Measurements from ENCODE around the gene EFNA4. TPM values are rescaled to one million over a fixed set of nuclear protein-coding genes. Genes with fewer than 3 reads are reported as not detected.

EFNA4 gene, protein sequence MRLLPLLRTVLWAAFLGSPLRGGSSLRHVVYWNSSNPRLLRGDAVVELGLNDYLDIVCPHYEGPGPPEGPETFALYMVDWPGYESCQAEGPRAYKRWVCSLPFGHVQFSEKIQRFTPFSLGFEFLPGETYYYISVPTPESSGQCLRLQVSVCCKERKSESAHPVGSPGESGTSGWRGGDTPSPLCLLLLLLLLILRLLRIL
- total RNA-seq (1 to 10 TPM in 1 of 4 donors, under 1 TPM in 3; 0.69 to 1.1 (median 0.77) TPM), polyA plus RNA-seq (1 to 10 TPM in 2 of 3 donors, under 1 TPM in 1; 0.39 to 1.3 (median 1.2) TPM)
- long read RNA-seq, donor 1, result 0 reads
- long read RNA-seq, donor 2, result 0 reads

DNA sequence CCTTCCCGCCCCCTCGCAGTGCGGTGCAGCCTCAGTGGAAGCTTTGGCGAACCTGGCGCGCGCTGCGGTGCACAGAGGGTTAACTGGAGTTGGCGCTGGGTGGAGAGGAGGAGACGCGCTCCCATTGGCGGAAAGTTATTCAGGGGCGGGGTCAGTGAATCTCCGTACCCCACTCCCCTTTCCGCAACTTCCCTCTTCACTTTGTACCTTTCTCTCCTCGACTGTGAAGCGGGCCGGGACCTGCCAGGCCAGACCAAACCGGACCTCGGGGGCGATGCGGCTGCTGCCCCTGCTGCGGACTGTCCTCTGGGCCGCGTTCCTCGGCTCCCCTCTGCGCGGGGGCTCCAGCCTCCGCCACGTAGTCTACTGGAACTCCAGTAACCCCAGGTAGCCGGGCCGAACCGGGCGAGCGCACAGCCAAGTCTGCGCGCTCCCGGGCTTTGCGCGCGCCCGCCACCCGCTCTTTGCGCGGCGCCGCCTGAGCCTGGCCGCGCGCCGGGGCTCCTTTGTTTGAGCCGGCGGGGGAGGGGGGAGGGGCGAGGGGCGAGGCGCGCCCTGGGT lies at the start of gene EFNA4:
TSS of gene EFNA4 (plus strand) at position 191 of the 561 bp plus-strand sequence. CDS start at position 275, 84 bp downstream.
- no peaks in the 10 kb centered on the region for H3K27me3 ChIP-seq (ENCODE audit: insufficient read depth in 3 of 3, low read length in 2 of 3)
- peak within 1 kb of the TSS; percentile 65 for H3K27ac ChIP-seq
- intact Hi-C loops (cut with DNase I), result loop anchor here in 1 of 2 donors (5.0 to 10.0 kb wide), 2 partner anchors 111 to 399 kb away; no protein-coding TSS in a partner anchor
- DNase-seq, result peak; percentile 81 to 86
- H3K9me3 ChIP-seq, result no peaks in the 10 kb centered on the region
- peak within 1 kb of the TSS; percentile 97 for H3K4me3 ChIP-seq
- H3K36me3 ChIP-seq (ENCODE audit: insufficient read depth in 1 of 2, low read depth in 1 of 2), result peaks cover 0 to 24% of the 10 kb centered on the region in 2 donors
- ATAC-seq, result peak; percentile 79 to 92 (median 85)
- H3K4me1 ChIP-seq, result peaks cover 19% of the 10 kb centered on the region
- TF ChIP-seq, protein P1, sequence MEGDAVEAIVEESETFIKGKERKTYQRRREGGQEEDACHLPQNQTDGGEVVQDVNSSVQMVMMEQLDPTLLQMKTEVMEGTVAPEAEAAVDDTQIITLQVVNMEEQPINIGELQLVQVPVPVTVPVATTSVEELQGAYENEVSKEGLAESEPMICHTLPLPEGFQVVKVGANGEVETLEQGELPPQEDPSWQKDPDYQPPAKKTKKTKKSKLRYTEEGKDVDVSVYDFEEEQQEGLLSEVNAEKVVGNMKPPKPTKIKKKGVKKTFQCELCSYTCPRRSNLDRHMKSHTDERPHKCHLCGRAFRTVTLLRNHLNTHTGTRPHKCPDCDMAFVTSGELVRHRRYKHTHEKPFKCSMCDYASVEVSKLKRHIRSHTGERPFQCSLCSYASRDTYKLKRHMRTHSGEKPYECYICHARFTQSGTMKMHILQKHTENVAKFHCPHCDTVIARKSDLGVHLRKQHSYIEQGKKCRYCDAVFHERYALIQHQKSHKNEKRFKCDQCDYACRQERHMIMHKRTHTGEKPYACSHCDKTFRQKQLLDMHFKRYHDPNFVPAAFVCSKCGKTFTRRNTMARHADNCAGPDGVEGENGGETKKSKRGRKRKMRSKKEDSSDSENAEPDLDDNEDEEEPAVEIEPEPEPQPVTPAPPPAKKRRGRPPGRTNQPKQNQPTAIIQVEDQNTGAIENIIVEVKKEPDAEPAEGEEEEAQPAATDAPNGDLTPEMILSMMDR (IDR thresholded peaks at IDR 0.05), result no peak
- 0% methylated on average over 27 to 56 of the region's 57 CpGs for WGBS, 3 donors

DNA sequence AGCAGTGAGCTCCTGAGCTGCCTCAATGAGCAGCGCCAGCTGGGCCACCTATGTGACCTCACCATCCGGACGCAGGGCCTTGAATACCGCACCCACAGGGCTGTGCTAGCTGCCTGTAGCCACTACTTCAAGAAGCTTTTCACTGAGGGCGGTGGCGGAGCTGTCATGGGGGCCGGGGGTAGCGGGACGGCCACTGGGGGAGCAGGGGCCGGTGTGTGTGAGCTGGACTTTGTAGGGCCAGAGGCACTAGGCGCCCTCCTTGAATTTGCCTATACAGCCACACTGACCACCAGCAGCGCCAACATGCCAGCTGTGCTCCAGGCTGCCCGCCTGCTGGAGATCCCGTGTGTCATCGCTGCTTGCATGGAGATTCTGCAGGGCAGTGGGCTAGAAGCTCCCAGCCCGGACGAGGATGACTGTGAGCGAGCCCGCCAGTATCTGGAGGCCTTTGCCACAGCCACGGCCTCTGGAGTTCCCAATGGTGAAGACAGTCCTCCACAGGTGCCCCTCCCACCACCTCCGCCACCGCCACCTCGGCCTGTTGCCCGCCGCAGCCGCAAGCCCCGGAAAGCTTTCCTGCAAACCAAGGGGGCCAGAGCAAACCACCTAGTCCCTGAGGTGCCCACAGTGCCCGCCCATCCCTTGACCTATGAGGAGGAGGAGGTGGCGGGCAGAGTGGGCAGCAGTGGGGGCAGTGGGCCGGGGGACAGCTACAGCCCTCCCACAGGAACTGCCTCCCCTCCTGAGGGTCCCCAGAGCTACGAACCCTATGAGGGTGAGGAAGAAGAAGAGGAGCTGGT lies 48.6 kb upstream of the EFNA4 start:
- TF ChIP-seq, protein P1 (IDR thresholded peaks at IDR 0.05), result no peak
- DNase-seq, result no peak
- Histone ChIP-seq H3K36me3 (ENCODE audit: insufficient read depth in 1 of 2, low read depth in 1 of 2) (peaks cover 0 to 31% of the 10 kb centered on the region in 2 donors), H3K27ac (peak overlapping the region; percentile 36), H3K4me3 (no peak overlapping the region), H3K27me3 (ENCODE audit: insufficient read depth in 3 of 3, low read length in 2 of 3) (no peaks in the 10 kb centered on the region), H3K9me3 (no peaks in the 10 kb centered on the region), H3K4me1 (peaks cover 40% of the 10 kb centered on the region)
- WGBS, 3 donors, result 86 to 90% (median 88%) methylated on average over 30 to 31 of the region's 31 CpGs
- intact Hi-C loops (cut with DNase I), result loop anchor here in 1 of 2 donors (5.0 kb wide), 1 partner anchor 43 kb away; the partner anchor contains the start of genes CKS1B and SHC1
- no peak for ATAC-seq

DNA sequence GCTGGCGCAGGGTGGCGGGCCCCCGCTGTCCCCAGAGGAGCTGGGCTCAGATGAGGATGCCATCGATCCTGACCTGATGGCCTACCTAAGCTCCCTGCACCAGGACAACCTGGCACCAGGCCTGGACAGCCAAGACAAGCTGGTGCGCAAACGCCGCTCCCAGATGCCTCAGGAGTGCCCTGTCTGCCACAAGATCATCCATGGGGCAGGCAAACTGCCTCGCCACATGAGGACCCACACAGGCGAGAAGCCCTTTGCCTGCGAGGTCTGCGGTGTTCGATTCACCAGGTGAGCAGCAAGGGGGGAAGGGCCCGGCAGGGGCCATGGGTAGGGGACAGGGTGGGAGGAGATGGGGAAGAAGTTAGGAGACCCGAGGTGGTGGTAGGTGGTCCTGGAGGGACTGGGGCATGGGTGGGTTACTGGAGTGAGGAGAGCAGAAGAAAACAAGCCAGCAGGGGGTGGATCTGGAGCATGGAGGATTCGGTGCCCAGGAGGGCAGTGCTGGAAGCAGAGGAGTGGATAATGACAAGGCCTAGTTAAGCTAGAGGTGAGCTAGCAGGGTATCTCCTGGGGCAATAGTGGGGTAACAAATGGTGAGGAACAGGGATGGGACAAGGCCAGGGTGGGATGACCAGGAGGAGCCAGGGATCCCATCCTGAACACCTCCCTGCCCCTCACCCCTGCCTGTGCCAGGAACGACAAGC lies 47.9 kb upstream of the EFNA4 start:
- intact Hi-C loops (cut with DNase I), result loop anchor here (2.0 kb wide), 2 partner anchors 13 to 53 kb away; partner anchors contain the start of gene ZBTB7B (in 1 of the 2)

More for the DNA sequence above, 47.9 kb upstream of the EFNA4 start:
- H3K36me3 ChIP-seq (ENCODE audit: insufficient read depth in 1 of 2, low read depth in 1 of 2), result peaks cover 0 to 31% of the 10 kb centered on the region in 2 donors
- H3K4me1 ChIP-seq, result peaks cover 36% of the 10 kb centered on the region
- TF ChIP-seq, protein P1 (IDR thresholded peaks at IDR 0.05), result no peak
- H3K27ac ChIP-seq, result peak overlapping the region; percentile 36
- no peaks in the 10 kb centered on the region for H3K9me3 ChIP-seq
- H3K4me3 ChIP-seq, result no peak overlapping the region
- ATAC-seq (no peak), DNase-seq (no peak)
- H3K27me3 ChIP-seq (ENCODE audit: insufficient read depth in 3 of 3, low read length in 2 of 3), result no peaks in the 10 kb centered on the region
- WGBS, 3 donors, result 85 to 86% (median 86%) methylated on average over 16 of the region's 16 CpGs

Data from psoas muscle (tissue), 8 donors.